CD8-positive, alpha-beta memory T cell (primary cell): ENCODE measurements around the gene GSTT2B. TPM values are rescaled to one million over a fixed set of nuclear protein-coding genes. Genes with fewer than 3 reads are reported as not detected.
A peak's percentile ranks its signal among the peaks of the same experiment; 100 is the strongest.
"Not testable (repeated sequence)": the region's sequence is repeated elsewhere in the genome, so short reads cannot be mapped to it uniquely, and the experiment has no call there.

Experiments
- CTCF ChIA-PET: fragments of 350-600 bp; sonication (Branson Sonifier 250); formaldehyde crosslinking; loops from one replicate; lab custom pipeline; 2021; ENCODE audit warnings: antibody characterized with exemption; lab: Charles Lee
- POLR2A ChIA-PET: fragments of 350-600 bp; sonication (Branson Sonifier 250); formaldehyde crosslinking; loops from one replicate; lab custom pipeline; 2021; ENCODE audit warnings: antibody characterized with exemption; lab: Charles Lee
- DNase-seq, 5 donors: peaks; one replicate each; pipeline versions ENCODE4 v3.0.0 to v3.0.0-alpha.2; 2020 to 2022; ENCODE audit warnings: mixed read lengths in 1 of 5
- H3K27ac ChIP-seq: one replicate; pipeline ENCODE4 v1.7.0; 2013; ENCODE audit warnings: low read depth, mild to moderate bottlenecking, low read length, moderate library complexity
- H3K27me3 ChIP-seq: 2 replicates; pipeline ENCODE4 v1.7.0; 2013; ENCODE audit warnings: low read length, mild to moderate bottlenecking; ENCODE audit not compliant: insufficient read depth, poor library complexity, severe bottlenecking
- H3K36me3 ChIP-seq: 2 replicates; pipeline ENCODE4 v1.7.0; 2013; ENCODE audit warnings: mild to moderate bottlenecking, low read length, moderate library complexity; ENCODE audit not compliant: insufficient read depth
- H3K4me1 ChIP-seq: 2 replicates; pipeline ENCODE4 v1.7.0; 2013; ENCODE audit warnings: mild to moderate bottlenecking, low read length, moderate library complexity; ENCODE audit not compliant: insufficient read depth
- H3K4me3 ChIP-seq: 2 replicates; pipeline ENCODE4 v1.7.0; 2013; ENCODE audit warnings: mild to moderate bottlenecking, low read length
- H3K9me3 ChIP-seq: 2 replicates; pipeline ENCODE4 v1.7.0; 2013; ENCODE audit warnings: mild to moderate bottlenecking, low read length
- H3K27ac Mint-ChIP-seq, 8 donors: one replicate each; pipeline ENCODE4 v1.8.0; 2020 to 2021; ENCODE audit warnings: mixed read lengths in 8 of 8, mild to moderate bottlenecking in 6 of 8, inconsistent platforms in 3 of 8, moderate library complexity in 3 of 8
- H3K27me3 Mint-ChIP-seq, 2 donors: one replicate each; pipeline ENCODE4 v1.8.0; 2020 to 2021; ENCODE audit warnings: mixed read lengths in 2 of 2, mild to moderate bottlenecking in 1 of 2, moderate library complexity in 1 of 2
- H3K36me3 Mint-ChIP-seq, 3 donors: one replicate each; pipeline ENCODE4 v1.8.0; 2020 to 2021; ENCODE audit warnings: mixed read lengths in 3 of 3, inconsistent platforms in 1 of 3, mild to moderate bottlenecking in 1 of 3
- H3K4me1 Mint-ChIP-seq, 3 donors: one replicate each; pipeline ENCODE4 v1.8.0; 2020 to 2021; ENCODE audit warnings: mixed read lengths in 3 of 3, inconsistent platforms in 1 of 3, mild to moderate bottlenecking in 1 of 3
- H3K4me3 Mint-ChIP-seq, 7 donors: one replicate each; pipeline ENCODE4 v1.8.0; 2020 to 2021; ENCODE audit warnings: mixed read lengths in 7 of 7, mild to moderate bottlenecking in 6 of 7, moderate library complexity in 4 of 7, inconsistent platforms in 2 of 7
- H3K9me3 Mint-ChIP-seq, 5 donors: one replicate each; pipeline ENCODE4 v1.8.0; 2020 to 2022; ENCODE audit warnings: mixed read lengths in 5 of 5, mild to moderate bottlenecking in 3 of 5, moderate library complexity in 2 of 5, inconsistent platforms in 1 of 5
- polyA plus RNA-seq: library from polyadenylated mRNA; unstranded; fragments of 300-500 nt; fragmentation: Illumina TruSeq; gene quantifications from one replicate; pipeline ENCODE4 v1.2.3, GENCODE V29; 2021
- total RNA-seq, 2 experiments: library from RNA; stranded (reverse); gene quantifications; one replicate each; pipeline ENCODE4 v1.2.3, GENCODE V29; 2021

Gene GSTT2B
- total and polyA plus RNA-seq, 3 experiments from 2014 or later, result not detected

DNA sequence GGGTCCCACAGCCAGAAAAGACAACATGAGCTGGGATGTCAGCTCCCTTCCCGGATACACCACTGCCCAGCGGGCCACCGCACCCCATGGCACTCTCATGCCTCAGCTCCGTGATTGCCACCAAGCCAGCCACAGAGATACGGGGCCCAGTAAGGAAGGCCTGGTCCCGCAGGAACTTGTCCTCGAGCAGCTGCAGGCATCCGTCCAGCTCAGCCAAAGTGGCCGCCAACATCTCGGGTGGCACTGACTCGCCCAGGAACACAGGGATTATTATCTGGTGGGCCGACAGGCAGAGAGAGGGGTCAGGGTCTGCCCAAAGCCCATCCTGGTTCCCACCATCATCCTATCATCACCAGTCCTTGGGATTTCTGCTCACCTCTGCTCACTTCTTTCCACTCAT lies 16.3 kb upstream of the GSTT2B start:
- DNase-seq, H3K27me3 Mint-ChIP-seq, H3K36me3 Mint-ChIP-seq, CTCF ChIA-PET, POLR2A ChIA-PET, H3K4me3 ChIP-seq, H3K4me1 ChIP-seq, H3K9me3 ChIP-seq, H3K4me1 Mint-ChIP-seq, H3K36me3 ChIP-seq, H3K27me3 ChIP-seq, H3K27ac ChIP-seq, H3K9me3 Mint-ChIP-seq, H3K4me3 Mint-ChIP-seq, H3K27ac Mint-ChIP-seq: not testable (repeated sequence)

DNA sequence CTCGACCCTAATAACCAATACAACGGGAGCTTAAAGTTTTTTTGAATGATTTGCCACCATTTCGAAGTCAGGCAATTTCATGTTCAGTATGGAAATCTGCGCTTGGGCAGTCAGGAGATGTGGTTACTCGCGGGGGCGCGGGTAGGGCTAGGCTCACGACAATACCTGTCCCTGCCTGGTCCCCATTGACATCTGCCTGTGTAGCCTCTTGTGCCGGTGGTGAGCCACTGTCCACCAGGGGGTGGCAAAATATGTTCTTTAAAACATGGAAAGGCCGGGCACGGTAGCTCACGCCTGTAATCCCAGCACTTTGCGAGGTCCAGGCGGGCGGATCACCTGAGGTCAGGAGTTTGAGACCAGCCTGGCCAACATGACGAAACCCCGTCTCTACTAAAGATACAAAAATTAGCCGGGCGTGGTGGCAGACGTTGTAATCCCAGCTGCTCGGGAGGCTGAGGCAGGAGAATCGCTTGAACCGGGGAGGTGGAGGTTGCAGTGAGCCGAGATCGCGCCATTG lies 13.9 kb upstream of the GSTT2B start:
- H3K4me3 Mint-ChIP-seq, H3K27me3 ChIP-seq, DNase-seq, H3K9me3 Mint-ChIP-seq, H3K27ac ChIP-seq, H3K27ac Mint-ChIP-seq, H3K9me3 ChIP-seq, POLR2A ChIA-PET, H3K4me1 ChIP-seq, CTCF ChIA-PET, H3K27me3 Mint-ChIP-seq, H3K4me3 ChIP-seq: not testable (repeated sequence)
- Mint-ChIP-seq H3K36me3 (peaks cover 7 to 21% (median 8%) of the 10 kb centered on the region in 3 donors), H3K4me1 (peaks cover 8 to 18% (median 14%) of the 10 kb centered on the region in 3 donors)
- peaks cover 18% of the 10 kb centered on the region for H3K36me3 ChIP-seq

- Mint-ChIP-seq H3K4me1 (peaks cover 13 to 21% (median 16%) of the 10 kb centered on the region in 3 donors), H3K36me3 (peaks cover 8 to 27% (median 8%) of the 10 kb centered on the region in 3 donors)
- H3K4me3 ChIP-seq, H3K9me3 ChIP-seq, H3K27ac Mint-ChIP-seq, H3K27ac ChIP-seq, CTCF ChIA-PET, DNase-seq, H3K9me3 Mint-ChIP-seq, H3K27me3 ChIP-seq, POLR2A ChIA-PET, H3K4me1 ChIP-seq, H3K27me3 Mint-ChIP-seq, H3K4me3 Mint-ChIP-seq: not testable (repeated sequence)
- peaks cover 24% of the 10 kb centered on the region for H3K36me3 ChIP-seq
Observed at GRCh38 chr22:23974345-23974744, 13.3 kb upstream of the GSTT2B start, which contains the start of gene DDT. DDT (minus strand) TSS chr22:23974441; CDS start chr22:23974414, 27 bp downstream.

DNA sequence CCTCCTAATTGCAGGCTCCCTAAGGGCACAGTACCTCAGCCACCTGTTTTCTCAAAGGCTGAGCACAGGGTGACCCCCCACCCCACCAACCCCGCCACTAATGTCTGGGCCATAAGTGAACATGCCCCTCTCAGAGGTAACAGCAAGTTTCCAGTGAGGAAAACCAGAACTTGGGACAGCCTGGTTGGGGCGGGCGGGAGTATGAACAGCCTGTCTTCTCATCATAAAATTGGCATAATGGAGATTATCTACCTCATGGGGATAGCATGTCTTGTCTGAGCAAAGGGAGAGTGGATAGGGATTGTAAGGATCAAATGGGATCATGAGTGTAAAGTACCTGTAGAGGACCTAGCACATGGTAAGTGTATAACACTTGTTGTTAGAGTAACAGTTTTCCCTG lies 10.9 kb upstream of the GSTT2B start:
- DNase-seq, POLR2A ChIA-PET, H3K9me3 ChIP-seq, CTCF ChIA-PET, H3K27me3 Mint-ChIP-seq, H3K4me1 ChIP-seq, H3K9me3 Mint-ChIP-seq, H3K4me3 ChIP-seq, H3K27me3 ChIP-seq, H3K27ac ChIP-seq: not testable (repeated sequence)
- H3K4me3 Mint-ChIP-seq, result peak overlapping the region in 5 of 7 donors; percentile 38 to 83 (median 68)
- peaks cover 27% of the 10 kb centered on the region for H3K36me3 ChIP-seq
- H3K27ac Mint-ChIP-seq, result peak overlapping the region in 3 of 8 donors; percentile 40 to 79 (median 43)
- peaks cover 8 to 31% (median 8%) of the 10 kb centered on the region in 3 donors for H3K36me3 Mint-ChIP-seq
- H3K4me1 Mint-ChIP-seq, result peaks cover 13 to 21% (median 18%) of the 10 kb centered on the region in 3 donors

DNA sequence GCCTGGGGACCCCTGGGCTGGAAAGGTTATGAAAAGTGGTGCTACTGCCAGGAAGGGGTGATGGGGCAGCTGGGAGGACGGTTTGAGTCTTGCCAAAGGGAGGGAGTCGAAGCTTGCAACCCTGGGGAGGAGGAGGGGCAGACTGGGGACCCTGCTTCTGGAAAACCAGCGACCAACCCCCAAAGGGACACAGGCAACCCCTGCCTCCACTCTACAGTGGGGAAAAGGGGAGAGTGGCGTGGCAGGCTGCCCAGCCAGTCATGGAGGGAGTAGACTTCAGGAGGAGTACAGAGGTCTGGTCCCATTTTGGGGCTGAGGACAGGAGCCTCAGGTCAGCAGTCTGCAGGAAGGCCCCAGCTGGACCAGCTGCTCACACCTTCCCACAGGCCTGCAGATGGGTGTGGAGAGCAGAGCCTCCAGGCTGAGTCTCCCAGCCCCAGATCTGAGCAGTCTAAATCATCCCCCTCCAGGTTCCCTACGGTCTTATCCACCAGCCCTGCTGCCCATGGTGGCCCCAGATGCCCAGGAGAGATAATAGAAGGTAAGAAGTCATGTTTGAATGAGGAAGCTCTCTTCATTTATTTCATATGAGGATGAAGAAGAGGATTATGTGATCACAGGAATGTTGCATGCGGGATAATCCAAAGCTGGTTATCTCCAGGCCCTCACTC lies 10.0 kb upstream of the GSTT2B start:
- Mint-ChIP-seq H3K27ac (peak overlapping the region in 1 of 8 donors; percentile 18), H3K4me1 (peaks cover 13 to 21% (median 18%) of the 10 kb centered on the region in 3 donors), H3K27me3 (no peaks in the 10 kb centered on the region), H3K4me3 (peak overlapping the region in 3 of 7 donors; percentile 15 to 83 (median 37)), H3K9me3 (no peaks in the 10 kb centered on the region), H3K36me3 (peaks cover 8 to 31% (median 8%) of the 10 kb centered on the region in 3 donors)
- H3K36me3 ChIP-seq, result peaks cover 27% of the 10 kb centered on the region
- no peak overlapping the region for H3K27ac ChIP-seq
- no peaks in the 10 kb centered on the region for H3K9me3 ChIP-seq
- CTCF ChIA-PET, result no interaction called here
- DNase-seq, result no peak
- H3K27me3 ChIP-seq, result no peaks in the 10 kb centered on the region
- H3K4me1 ChIP-seq, result no peaks in the 10 kb centered on the region
- POLR2A ChIA-PET, result no interaction called here
- H3K4me3 ChIP-seq, result no peak overlapping the region

DNA sequence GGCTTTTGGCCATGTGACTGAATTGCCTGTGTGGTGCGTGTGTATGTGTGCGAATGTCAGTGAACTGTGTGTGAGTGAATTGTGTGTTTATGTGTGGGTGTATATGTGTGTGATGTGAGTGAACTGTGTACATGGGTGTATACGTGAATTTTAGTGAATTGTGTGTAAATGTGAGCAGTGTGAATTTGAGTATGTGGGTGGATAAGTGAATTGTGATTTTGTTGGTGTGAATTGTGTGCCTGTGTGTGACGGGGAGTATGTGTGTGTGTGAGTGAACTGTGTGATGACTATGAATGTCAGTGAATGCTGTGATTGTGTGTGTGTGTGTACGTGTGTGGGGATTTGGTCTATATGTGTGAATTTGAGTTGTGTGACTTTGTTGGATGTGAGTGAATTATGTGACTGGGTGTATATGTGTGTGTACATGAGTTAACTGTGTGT lies 9.2 kb upstream of the GSTT2B start:
- DNase-seq, result no peak
- no peaks in the 10 kb centered on the region for H3K27me3 Mint-ChIP-seq
- peak overlapping the region in 3 of 7 donors; percentile 2 to 83 (median 37) for H3K4me3 Mint-ChIP-seq
- no peaks in the 10 kb centered on the region for H3K4me1 ChIP-seq
- no peaks in the 10 kb centered on the region for H3K9me3 ChIP-seq
- H3K36me3 Mint-ChIP-seq, result peaks cover 8 to 31% (median 8%) of the 10 kb centered on the region in 3 donors
- H3K27me3 ChIP-seq, result no peaks in the 10 kb centered on the region
- CTCF ChIA-PET, result no interaction called here
- H3K27ac ChIP-seq, result no peak overlapping the region
- H3K27ac Mint-ChIP-seq, result peak overlapping the region in 6 of 8 donors; percentile 0 to 18 (median 11)
- peaks cover 27% of the 10 kb centered on the region for H3K36me3 ChIP-seq
- POLR2A ChIA-PET, result no interaction called here
- no peaks in the 10 kb centered on the region for H3K9me3 Mint-ChIP-seq
- H3K4me1 Mint-ChIP-seq, result peaks cover 13 to 21% (median 18%) of the 10 kb centered on the region in 3 donors
- no peak overlapping the region for H3K4me3 ChIP-seq

- H3K36me3 ChIP-seq, result peaks cover 27% of the 10 kb centered on the region
- no peaks in the 10 kb centered on the region for H3K27me3 ChIP-seq
- H3K4me1 Mint-ChIP-seq, result peaks cover 13 to 21% (median 18%) of the 10 kb centered on the region in 3 donors
- no peaks in the 10 kb centered on the region for H3K9me3 ChIP-seq
- ChIA-PET POLR2A (no interaction called here), CTCF (no interaction called here)
- H3K4me3 ChIP-seq, result no peak overlapping the region
- H3K4me1 ChIP-seq, result no peaks in the 10 kb centered on the region
- no peak overlapping the region for H3K27ac ChIP-seq
- H3K9me3 Mint-ChIP-seq, result no peaks in the 10 kb centered on the region
- no peak for DNase-seq
- H3K27me3 Mint-ChIP-seq, result no peaks in the 10 kb centered on the region
- H3K36me3 Mint-ChIP-seq, result peaks cover 8 to 31% (median 8%) of the 10 kb centered on the region in 3 donors
- peak overlapping the region in 2 of 8 donors; percentile 11 to 42 for H3K27ac Mint-ChIP-seq
- H3K4me3 Mint-ChIP-seq, result peak overlapping the region in 3 of 7 donors; percentile 8 to 83 (median 19)
Observed at GRCh38 chr22:23969071-23969470, 8.1 kb upstream of the GSTT2B start.

DNA sequence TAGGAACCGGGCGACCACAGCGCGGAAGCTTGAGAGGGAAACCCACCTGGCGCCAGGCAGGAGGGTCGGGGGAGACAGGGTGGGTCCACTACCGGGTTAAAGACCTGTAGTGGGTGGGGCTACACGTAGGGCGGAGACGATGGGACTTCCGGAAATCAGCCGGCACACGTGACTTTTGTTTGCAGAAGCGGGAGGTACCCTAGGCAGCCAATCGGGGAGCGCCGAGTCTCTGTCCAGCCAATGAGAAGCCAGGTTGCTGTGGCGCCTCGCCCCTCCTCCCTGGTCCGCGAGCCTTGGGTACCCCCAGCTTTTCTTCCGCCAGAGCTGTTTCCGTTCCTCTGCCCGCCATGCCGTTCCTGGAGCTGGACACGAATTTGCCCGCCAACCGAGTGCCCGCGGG lies 5.6 kb upstream of the GSTT2B start, which contains the start of gene DDTL:
DDTL (plus strand) TSS at position 321 of the 400 bp plus-strand sequence; CDS start at position 348, 27 bp downstream.
- POLR2A ChIA-PET, H3K4me3 ChIP-seq, H3K4me1 ChIP-seq, H3K27me3 ChIP-seq, H3K27ac ChIP-seq, H3K4me3 Mint-ChIP-seq, H3K9me3 Mint-ChIP-seq, DNase-seq, CTCF ChIA-PET, H3K27ac Mint-ChIP-seq, H3K9me3 ChIP-seq, H3K27me3 Mint-ChIP-seq: not testable (repeated sequence)
- H3K4me1 Mint-ChIP-seq, result peaks cover 13 to 17% (median 15%) of the 10 kb centered on the region in 3 donors
- H3K36me3 ChIP-seq, result peaks cover 25% of the 10 kb centered on the region
- peaks cover 8 to 26% (median 8%) of the 10 kb centered on the region in 3 donors for H3K36me3 Mint-ChIP-seq
